Measurements from ENCODE around the gene MCEE.
"Not testable (repeated sequence)": the region's sequence is repeated elsewhere in the genome, so short reads cannot be mapped to it uniquely, and the experiment has no call there.

MCEE gene

DNA sequence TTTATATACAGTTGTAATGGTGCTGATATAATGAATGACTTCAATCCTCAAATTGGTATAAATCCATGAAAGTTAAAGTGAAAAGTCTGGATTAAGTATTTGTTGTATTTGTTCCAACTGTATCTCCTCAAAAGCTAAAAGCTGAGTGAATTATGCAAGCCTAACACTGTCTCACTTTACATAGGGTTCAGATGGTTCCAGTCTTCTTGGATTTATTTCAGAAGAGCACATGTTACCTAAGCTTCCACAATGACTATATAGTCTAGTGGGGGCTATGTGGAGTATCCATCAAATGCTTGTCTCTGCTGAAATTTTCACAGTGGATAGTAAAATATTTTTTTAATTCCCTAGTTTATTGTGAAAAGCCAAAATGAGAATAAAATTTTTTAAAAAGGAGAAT is 13.0 kb downstream of the MCEE start:
- H3K4me3 ChIP-seq (ENCODE audit: low read depth, low read length), result no peak overlapping the region
- in situ Hi-C loops (cut with HindIII; ENCODE audit: low sequenced_read_pairs), result no loop called here
- DNase-seq (ENCODE audit: low read depth), result no peak
- TF ChIP-seq, protein P1, sequence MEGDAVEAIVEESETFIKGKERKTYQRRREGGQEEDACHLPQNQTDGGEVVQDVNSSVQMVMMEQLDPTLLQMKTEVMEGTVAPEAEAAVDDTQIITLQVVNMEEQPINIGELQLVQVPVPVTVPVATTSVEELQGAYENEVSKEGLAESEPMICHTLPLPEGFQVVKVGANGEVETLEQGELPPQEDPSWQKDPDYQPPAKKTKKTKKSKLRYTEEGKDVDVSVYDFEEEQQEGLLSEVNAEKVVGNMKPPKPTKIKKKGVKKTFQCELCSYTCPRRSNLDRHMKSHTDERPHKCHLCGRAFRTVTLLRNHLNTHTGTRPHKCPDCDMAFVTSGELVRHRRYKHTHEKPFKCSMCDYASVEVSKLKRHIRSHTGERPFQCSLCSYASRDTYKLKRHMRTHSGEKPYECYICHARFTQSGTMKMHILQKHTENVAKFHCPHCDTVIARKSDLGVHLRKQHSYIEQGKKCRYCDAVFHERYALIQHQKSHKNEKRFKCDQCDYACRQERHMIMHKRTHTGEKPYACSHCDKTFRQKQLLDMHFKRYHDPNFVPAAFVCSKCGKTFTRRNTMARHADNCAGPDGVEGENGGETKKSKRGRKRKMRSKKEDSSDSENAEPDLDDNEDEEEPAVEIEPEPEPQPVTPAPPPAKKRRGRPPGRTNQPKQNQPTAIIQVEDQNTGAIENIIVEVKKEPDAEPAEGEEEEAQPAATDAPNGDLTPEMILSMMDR (IDR thresholded peaks at IDR 0.05; ENCODE audit: low read depth, low read length, missing control alignments), result no peak

DNA sequence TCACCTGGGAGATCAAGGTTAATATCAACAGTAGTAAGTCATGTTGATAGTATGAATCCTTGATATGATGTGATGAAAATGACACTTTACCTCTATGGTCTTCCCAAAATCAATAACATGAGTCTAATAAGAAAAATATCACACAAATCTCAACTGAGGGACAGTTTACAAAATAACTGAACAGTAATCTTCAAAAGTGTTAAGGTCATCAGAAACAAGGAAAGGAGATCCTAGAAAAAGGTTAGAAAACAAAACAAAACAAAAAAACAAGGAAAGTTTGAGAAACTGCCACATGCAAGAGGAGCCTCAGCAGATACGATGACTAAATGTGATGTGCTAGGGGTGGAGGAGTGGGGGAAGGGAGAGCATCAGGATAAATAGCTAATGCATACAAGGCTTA is 16.2 kb downstream of the MCEE start:
- H3K4me3 ChIP-seq (ENCODE audit: low read depth, low read length), result no peak overlapping the region
- TF ChIP-seq, protein P1 (IDR thresholded peaks at IDR 0.05; ENCODE audit: low read depth, low read length, missing control alignments), result no peak
- in situ Hi-C loops (cut with HindIII; ENCODE audit: low sequenced_read_pairs), result no loop called here
- no peak for DNase-seq (ENCODE audit: low read depth)

DNA sequence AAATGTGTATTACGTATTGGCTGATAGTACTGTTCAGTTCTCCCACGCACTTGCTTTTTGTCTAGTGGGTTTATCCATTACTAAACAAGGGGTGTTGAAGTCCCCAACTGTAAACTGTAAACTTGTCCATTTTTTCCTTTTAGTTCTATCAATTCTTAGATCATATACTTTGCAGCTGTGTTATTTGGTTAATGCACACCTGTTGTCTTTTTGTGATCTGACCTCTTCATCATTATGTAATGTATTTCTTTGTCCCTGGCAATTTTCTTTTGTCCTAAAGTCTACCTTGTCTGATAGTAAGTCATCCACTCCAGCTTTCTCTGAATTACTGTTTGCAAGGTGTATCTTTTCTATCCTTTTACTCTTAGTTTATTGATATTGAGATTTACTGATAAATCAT is 21.9 kb downstream of the MCEE start:
- H3K4me3 ChIP-seq (ENCODE audit: low read depth, low read length), result no peak overlapping the region
- TF ChIP-seq, protein P1 (IDR thresholded peaks at IDR 0.05; ENCODE audit: low read depth, low read length, missing control alignments), result no peak
- in situ Hi-C loops (cut with HindIII; ENCODE audit: low sequenced_read_pairs), result no loop called here
- no peak for DNase-seq (ENCODE audit: low read depth)

DNA sequence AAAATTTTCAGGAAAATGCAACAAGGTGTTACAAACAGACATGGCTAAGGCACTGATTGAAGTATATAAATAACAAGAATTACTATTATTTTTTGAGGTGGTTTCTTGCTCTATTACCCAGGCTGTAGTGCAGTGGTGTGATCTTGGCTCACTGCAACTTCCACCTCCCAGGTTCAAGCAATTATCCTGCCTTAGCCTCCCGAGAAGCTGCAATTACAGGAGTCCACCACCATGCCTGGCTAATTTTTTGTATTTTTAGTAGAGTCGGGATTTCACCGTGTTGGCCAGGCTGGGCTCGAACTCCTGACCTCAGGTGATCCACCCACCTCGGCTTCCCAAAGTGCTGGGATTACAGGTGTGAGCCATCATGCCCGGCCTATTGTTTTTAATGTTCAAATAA is 23.6 kb downstream of the MCEE start:
- DNase-seq (ENCODE audit: low read depth); in situ Hi-C loops (cut with HindIII; ENCODE audit: low sequenced_read_pairs); H3K4me3 ChIP-seq (ENCODE audit: low read depth, low read length): not testable (repeated sequence)

GRCh38 chr2:71103809-71104208 is 26.2 kb downstream of the MCEE start:
- in situ Hi-C loops (cut with HindIII; ENCODE audit: low sequenced_read_pairs), result no loop called here
- DNase-seq (ENCODE audit: low read depth), result no peak
- H3K4me3 ChIP-seq (ENCODE audit: low read depth, low read length), result no peak overlapping the region
- TF ChIP-seq, protein P1 (IDR thresholded peaks at IDR 0.05; ENCODE audit: low read depth, low read length, missing control alignments), result no peak

DNA sequence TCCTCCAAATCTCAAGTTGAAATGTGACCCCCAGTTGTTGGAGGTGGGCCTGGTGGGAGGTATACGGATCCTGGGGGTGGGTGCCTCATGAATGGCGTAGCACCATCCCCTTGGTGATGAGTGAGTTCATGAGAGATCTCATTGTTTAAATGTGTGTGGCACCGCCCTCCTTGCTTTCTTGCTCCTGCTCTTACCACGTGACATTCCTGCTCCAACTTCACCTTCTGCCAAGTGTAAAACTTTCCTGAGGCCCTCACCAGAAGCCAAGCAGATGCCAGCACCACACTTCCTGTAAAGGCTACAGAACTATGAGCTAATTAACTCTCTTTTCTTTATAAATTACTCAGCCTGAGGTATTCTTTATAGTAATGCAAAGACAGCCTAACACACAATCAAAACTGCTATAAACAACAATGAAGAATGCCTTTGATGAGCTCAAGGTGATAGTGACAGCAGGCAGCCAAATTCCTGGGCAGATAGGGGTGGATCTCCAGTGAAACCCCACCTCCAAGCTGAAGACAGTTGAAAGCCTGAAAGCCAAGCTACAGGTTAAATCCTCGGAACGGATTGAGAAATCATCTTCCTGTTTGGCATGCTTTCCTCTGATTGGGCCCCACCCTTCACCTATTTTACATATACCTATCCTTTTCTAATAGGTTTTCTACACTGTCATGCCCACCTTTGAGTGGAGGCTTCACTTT is 26.9 kb downstream of the MCEE start:
- H3K4me3 ChIP-seq (ENCODE audit: low read depth, low read length), result no peak overlapping the region
- TF ChIP-seq, protein P1 (IDR thresholded peaks at IDR 0.05; ENCODE audit: low read depth, low read length, missing control alignments), result no peak
- in situ Hi-C loops (cut with HindIII; ENCODE audit: low sequenced_read_pairs), result no loop called here
- DNase-seq (ENCODE audit: low read depth), result no peak

DNA sequence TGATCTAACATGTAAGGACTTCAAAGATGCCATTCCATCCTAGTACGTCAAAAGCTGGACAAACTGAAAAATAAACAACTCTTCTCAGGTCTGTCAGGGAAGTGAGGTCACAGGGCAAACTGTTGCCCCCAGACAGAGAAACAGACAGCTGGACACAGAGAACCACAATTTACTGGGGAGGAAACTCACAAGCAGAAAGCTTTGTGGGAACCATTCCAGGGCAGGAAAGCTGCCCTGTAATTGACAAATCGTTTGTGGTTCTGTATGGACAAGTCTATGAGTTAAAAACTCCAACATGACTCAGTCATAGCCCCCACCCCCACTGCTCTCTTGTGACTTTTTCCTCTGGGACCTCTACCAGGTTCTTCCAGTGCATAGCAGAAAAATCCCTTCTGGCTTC is 28.4 kb downstream of the MCEE start:
- H3K4me3 ChIP-seq (ENCODE audit: low read depth, low read length), result no peak overlapping the region
- TF ChIP-seq, protein P1 (IDR thresholded peaks at IDR 0.05; ENCODE audit: low read depth, low read length, missing control alignments), result no peak
- in situ Hi-C loops (cut with HindIII; ENCODE audit: low sequenced_read_pairs), result no loop called here
- peak; percentile 85 for DNase-seq (ENCODE audit: low read depth)
